GM19463 (cell line): ENCODE measurements around the gene MAPK8.

Experiments
- ATAC-seq: cut with Tn5 transposase; IDR thresholded peaks from one replicate; pipeline ENCODE4 v1.9.1; 2021; ENCODE audit warnings: mild to moderate bottlenecking, moderate library complexity; ENCODE audit not compliant: unreplicated experiment

MAPK8 gene

DNA sequence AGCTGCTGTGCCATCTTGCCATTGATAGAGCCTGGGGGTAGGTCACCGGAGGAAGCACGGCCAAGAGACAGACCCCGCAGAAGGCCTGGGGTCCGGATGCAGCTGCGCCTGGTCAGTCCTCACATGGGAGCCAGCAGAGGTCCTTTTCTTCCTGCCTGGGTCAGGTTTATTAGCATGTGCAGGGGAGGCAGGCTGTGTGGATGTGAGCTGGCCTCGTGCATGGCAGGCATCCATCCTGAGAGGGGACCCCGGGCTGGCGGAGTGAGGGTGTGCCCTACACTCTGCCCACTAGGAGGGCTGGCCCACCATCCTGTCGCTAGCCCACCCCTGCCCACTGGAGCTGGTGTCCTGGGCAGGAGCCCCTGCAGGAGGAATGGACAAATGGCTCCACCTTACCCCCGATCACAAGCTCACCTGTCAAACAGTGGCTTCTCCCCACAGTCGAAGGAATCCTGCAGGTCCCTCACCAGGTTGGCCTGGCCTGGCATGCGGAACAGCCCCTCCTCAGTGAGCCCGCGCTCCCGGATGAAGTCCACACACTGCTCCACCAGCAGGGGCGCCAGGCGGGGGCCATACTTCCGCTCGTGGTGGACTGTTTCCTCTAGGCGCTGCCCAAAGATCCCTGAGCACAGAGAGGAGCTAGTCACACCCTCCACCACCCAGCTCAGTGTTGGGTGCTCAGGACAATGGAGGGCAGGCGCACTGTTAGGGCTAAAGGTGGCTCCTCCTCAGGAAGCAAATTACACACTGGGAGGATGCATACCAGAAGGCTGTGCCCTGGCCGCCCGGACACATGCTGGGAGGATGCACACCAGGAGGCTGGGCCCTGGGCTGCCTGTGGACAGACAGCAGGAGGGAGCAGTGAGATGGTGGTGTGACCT is 153.0 kb downstream of the MAPK8 start:
- no peak for ATAC-seq

DNA sequence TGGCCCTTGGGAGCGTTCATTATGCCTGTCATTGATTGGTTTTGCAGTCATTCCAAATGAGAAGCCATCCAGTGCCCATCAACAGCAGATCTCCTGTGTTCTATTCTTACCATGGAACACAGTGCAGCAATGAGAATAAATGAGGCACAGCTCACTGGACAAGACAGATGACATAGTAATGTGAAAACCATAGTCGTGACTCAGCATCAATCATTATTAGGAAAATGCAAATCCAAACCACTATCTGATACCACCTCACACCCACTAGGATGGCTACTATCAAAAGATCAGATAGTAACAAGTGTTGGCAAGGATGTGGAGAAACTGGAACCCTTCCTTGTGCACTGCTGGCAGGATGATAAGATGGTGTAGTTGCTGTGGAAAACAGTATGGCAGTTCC is 153.7 kb downstream of the MAPK8 start:
- ATAC-seq, result no peak

DNA sequence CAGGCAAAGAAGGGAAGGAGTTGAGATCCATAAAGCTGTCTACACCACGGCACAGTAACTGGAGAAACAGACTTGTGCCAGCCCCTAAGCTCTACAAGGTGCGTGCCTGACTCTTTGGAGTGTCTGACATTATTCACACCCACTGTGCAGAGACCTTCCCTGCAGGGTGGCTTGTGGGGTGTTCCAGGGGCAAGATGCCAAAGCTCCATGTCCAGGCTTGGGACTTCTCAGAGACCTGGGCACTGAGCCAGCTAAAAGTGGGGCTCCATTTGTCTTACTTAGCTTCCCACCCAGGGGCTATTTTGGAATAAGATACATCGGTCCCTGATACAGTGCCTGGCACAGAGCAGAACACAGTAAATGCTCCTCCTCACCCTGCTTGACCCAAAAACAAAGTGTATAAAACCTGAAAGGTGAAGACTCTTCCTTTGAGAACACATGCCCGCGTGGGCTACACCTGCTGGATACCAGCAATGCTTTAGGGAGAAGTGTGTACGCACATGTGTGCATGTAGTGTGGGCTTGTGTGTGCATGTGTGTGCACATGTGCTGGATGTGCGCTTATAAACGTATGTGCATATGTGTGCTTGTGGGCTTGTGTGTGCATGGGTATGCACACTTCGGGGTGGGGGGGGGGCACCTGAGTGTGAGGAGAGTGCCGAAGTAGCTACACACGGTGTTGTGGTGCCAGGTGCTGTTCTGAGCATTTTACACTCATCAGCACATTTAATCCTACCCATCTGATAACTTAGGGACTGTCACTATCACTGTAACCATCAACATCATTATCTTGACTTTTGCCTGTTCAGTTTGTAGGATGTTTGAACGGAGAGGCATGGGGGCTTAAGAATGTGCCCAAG is 155.4 kb downstream of the MAPK8 start:
- ATAC-seq, result no peak

GRCh38 chr10:48462482-48463020 is 156.1 kb downstream of the MAPK8 start:
- no peak for ATAC-seq

DNA sequence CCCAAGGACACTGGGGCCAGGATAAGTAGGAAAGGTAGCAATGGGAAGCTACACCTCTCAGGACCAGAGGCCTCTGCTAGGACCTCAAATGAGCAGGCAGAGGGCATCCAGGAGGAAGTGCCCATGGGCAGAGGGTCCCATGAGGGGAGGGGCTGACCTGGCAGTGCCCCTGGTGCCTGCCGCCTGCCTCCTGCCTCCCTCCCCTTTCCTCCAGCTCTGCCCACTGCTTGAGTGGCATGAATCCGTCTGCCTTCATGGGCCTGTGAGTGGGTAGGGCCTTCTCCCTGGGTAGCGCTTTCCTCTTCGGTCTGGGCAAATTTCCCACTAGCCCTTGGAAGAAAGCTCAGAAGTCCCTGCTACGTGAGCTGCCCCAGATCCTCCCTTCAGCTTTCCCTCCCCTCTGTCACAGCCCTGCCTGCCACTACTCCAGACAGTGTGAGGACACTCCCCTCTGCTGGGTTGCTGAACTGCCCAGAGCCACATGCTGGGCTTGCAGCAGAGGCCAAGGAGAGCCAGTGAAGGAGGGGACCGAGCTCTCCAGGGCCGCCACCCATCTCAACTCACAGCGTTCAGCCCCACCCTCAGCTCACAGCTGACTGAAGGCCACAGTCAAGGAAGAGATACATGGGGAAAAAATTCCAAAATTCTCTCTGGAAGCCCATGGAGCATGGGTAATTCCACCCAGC is 157.0 kb downstream of the MAPK8 start:
- no peak for ATAC-seq

GRCh38 chr10:48464121-48464870 is 157.8 kb downstream of the MAPK8 start:
- ATAC-seq, result no peak

DNA sequence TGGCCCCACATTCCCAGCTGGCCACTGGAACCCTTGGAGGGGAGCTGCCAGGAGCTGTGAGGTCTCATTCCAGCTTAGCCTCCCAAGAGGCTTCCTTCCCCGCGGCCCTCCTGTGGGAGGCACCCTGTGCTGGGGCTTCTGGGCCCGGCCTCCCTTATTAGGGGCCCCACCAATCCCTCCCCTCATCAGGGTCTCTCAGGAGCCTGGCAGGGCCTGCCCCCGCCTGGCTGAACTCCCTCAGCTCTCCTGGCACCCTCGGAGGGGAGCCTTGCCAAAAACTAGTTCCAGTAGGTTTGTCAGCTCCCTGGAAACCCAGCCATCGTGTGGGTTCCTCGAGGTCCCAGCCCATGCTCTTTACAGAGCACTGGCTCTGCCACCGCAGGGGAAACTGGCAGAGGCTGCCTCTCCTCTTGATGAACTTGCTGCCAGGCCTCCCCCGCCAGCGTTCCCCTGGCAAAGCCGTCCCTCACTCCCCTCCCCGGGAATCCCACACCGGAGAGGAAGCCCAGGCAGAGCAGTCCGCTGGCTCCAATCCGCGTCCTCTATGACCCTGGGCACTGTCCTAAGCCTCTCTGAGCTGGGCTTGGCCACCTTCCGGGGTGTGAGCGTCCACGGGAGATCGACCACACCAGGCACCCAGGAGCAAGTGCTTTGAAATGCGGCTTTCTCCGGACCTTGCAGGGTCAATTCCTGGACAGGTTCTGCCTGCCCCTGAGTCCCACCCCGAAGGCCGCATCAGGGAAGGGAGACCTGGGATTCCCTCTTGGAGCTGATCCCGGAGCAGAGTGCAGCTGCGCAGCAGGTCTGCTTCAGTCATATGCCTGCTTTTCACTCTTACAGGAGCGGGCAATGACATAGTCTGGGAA is 158.6 kb downstream of the MAPK8 start:
- no peak for ATAC-seq

DNA sequence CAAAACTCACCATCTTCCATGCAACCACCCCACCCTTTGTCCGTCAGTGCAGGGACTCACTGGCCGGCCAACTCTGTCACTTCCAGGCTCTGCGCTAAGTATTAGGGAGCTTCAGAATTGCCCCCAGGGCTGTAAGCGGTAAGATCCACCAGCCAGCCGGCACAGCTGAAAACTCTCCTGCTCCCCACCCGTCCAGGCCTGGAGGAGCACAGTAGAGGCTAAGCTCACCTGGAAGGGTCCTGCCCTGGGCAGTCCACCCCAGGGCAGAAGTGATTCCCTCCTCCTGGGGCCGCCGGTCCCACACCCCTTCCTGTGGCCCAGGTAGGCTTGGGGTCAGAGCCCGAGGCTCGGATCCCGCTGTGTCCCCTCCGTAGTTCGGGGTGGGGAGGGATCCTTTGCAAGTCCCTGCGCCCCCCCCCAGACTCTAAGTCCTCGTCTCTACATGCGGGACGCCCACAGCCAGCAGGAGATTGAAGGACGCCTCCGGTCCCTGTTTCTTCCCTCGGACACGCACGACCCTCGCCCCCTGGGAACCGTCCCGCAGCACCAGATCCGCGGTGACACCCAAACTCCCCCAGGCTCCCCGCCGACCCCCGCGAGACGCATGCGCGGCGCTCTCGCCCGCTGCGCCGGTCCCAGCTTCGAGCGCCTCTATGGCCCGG is 159.5 kb downstream of the MAPK8 start:
- ATAC-seq, result no peak

DNA sequence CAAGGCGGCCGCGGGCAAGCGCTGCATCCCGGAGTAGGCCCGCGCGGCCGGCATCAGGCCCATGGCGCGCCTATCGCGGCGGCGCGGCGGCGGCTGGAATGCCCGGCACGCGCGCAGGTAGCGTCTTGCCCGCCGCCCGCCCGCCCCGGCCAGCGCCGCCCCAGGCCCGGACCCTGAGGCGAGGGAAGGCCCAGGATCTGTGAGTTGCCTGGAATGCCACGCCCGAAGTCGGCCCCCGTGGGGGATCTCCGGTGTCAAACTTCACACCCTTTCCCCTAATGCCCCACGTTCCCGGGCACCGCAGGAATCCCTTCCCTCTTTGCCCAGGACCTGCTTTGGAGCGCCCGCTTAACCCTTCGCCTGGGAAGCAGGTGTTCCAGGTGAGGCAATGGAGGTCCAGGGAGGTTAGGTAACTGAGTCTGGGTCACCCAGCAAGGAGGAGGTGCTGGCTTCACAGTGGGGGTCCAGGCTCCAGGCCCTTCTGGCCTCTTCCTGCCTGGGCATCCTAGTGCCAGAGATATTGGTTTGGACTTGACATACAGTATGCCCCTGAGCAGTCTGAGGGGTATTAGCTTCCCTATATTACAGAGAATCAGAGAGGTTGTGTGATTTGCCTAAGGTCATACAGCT is 160.2 kb downstream of the MAPK8 start:
- ATAC-seq, result no peak

- no peak for ATAC-seq
Measured at GRCh38 chr10:48467669-48468068, 161.2 kb downstream of the MAPK8 start.

GRCh38 chr10:48468130-48468790 is 161.8 kb downstream of the MAPK8 start:
- ATAC-seq, result no peak

DNA sequence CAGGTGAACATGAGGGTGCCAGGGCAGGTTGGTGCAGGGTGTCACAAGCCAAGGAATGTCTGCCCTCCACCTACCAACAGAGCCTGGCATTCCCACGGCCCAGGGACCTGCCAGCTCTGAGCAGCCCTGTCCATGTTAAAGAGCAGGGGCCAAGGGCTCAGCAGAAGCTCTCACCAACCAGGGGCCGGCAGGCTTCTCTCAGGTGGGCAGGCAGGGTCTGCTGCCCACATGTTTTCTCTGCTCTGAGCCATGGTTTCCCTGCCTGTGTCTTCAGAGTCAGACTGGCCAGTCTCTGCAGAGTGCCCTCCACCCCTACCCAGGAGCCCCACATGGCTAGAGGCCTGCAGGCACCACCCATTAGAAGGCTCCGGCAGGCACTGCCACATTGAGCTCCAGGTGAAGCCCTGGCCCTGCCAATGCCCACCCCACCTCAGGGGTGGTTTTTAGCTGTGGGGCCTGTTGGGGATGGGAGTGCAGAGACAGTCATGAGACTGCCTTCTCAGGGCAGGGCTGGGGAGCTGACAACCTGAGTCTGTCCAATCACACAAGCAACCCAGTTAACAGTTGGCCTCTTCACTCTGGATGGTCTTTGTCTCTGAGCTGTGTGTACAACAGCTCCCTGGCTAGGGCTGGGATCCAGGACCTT is 162.5 kb downstream of the MAPK8 start:
- ATAC-seq, result no peak

DNA sequence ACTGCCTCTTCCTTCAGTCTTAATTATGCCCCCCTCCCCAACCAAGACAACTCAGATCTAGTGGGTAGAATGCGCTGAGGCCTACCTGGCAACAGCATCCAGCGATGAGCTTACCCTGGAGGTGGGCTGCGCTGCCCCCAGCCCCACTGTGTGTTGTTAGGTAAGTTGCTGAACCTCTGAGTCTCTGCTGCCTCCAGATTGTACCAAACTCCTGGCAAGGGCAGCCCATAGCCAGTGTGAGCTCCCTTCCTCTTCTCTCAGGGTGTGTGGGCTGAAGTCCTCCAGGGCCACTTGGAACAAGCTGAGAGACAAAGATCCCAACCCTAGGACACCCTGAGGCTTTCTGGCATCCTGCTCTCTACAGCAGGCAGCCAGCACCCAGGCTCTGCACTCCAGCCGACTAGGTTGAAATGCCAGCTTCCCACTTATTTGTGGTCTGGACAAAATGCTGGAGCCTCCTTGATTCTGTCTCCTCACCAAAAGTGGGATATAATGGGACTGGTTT is 163.1 kb downstream of the MAPK8 start:
- no peak for ATAC-seq

DNA sequence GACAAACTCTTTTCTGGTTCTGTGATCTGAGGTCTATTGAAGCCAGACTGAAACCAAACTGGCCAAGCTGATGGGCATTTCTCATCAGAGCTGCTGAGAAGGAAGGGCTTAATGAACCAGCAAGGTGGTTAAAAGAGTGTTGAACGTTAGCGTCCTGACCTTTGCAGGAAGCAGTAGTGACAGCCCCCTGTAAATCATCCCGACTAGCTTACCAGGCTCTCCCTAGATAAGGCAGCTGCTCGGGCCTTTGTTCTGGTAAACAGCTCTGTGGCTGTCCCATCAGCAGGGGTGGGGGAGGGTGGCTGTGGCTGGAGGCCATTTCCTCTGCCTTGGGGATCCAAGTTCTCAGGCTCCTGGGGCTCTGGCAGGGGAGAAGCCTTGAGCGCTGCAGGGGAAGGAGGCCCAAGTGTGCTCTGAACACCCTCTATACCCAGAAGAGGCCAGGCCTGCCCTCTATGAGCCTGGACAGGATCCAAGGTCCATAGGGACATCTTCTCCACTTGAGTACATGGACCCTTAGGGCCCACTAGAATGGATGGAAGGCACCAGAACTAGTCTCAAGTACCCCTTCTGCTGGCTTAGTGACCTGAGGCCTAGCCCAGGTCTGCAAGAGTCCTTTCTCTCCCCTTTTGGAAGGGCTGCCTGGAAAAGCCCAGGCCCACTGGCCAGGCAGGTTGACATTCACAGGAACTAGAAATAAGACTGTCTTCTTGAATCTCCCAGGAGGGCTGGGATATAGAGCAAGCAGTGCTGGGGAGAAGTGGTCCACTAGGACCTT is 163.8 kb downstream of the MAPK8 start:
- ATAC-seq, result no peak

DNA sequence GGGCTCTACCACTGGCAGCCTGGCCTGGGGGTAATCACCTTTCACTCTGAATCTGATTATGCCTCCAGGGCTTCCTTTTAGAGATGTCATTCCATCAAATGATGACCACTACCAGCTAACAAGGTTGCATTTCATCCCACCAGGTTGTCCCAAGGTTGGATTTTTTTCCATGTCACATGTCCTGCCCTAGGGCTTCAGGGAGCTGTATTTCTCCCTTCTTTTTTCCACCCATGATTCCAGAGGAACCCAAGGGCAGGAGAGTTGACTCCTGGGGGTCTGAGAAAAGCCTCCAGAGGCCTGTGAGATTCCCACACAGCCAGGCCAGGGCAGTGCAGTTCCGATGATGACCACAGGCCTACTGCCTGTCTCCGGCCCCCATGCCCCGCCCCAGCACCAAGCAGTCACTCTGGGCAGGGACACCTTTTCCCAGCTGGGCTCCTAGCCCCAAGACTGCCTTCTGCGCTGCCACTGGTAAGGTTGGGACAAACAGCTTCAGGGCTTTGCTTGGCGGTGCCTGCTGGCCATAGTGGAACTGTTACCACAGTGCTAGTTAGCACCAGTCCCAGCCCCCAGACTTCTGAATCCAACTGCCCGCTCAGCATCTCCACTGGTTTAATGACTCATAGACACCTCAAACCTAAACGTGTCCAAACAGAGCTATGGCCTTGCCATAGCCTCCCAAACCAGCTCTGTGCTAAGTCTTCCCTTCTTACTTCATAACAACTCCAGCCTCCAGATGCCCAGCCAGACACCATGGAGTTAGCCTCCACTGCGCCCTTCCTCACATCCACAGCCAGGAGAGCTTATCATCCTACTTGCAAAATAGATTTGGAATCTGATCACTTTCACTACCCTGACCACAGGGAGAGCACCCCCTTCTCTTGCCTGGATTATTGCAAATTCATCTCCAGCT is 164.7 kb downstream of the MAPK8 start:
- no peak for ATAC-seq
